Caki2 (cell line): ENCODE results near the gene GAA. TPM values are rescaled to one million over a fixed set of nuclear protein-coding genes. Genes with fewer than 3 reads are reported as not detected.

ENCODE experiments used
- DNase-seq: peaks from one replicate; pipeline ENCODE4 v3.0.0-alpha.2; 2015; ENCODE audit warnings: low read depth
- in situ Hi-C: cut with HindIII; loops from 2 replicates; pipeline ENCODE4 v1.10.0; 2016; ENCODE audit warnings: low sequenced_read_pairs, low pct_unique_long_range_greater_than_20kb, mixed read lengths
- total RNA-seq: library from RNA; depleted of rRNA; stranded (reverse); fragments of >200 nt; shearing (Covaris generic); gene quantifications from 2 replicates; pipeline ENCODE4 v1.2.3, GENCODE V29; 2014; ENCODE audit warnings: low replicate concordance

The GAA gene
- total RNA-seq, 1 experiment from 2014 or later: 62.3 TPM

DNA sequence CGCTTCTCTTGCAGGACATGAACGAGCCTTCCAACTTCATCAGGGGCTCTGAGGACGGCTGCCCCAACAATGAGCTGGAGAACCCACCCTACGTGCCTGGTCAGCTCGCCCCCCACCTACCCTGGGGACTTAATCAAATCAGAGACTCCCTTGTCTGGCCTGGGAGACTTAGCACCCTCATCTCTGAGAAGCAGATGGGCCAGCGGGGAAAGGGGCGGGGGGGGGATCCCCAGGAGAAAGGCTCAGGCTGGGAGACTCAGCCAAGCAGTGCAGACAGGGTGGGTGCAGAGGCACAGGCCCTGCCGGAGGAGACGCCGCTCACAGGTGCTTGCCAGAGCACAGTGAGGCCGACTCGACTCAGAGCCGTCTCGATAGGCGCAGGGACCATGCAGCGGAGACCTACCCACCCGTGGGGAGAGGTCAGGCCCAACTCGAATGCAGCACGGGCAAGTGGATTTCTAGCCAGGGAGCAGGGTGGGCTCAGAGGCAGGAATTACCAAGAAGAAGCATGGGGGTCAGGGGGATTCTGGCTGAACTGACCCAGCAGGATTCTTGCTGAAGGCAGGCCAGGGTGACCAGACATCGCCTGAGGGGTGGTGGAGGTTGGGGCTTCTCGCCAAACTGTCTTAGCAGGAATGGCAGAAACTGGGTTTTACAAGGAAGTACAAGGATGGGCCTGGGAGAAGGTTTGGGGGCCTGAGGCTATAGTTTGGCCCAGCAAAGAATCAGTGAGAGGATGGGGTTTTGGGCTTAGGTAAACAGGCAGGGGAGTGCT, 9.7 kb downstream of the GAA start:
- in situ Hi-C loops: no loop called here
- no peak for DNase-seq

DNA sequence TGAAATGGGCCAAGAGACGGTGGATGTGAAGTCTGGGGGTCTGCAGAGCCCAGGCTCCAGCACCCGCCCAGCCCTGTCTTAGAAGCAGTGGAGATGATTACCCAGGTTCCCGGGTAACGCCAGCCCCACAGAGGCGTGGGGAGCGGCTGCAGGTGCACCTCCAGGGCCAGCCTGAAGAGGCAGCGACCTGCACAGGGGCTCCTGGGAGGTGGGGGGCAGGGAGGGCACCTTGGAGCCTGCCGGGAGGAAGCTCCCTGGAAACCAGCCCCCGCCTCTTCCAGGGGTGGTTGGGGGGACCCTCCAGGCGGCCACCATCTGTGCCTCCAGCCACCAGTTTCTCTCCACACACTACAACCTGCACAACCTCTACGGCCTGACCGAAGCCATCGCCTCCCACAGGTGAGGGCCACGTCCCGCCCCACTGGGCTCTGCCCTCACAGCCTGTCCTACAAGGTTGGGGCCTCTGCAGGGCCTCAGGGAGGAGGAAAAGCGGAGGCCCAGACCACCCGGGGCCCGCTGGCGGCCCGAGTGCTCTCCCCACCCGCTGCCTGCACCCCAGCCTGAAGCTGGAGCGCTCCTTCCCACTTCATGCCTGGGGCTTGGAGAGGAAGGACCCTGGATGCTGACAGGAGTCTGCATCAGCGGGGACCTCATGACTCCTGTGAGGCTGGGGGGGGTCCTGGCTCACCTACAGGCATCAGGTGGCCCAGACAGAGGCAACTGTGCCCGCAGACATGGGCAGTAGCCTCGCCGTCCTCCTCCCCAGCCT, 10.5 kb downstream of the GAA start:
- in situ Hi-C loops: no loop called here
- DNase-seq: no peak

DNA sequence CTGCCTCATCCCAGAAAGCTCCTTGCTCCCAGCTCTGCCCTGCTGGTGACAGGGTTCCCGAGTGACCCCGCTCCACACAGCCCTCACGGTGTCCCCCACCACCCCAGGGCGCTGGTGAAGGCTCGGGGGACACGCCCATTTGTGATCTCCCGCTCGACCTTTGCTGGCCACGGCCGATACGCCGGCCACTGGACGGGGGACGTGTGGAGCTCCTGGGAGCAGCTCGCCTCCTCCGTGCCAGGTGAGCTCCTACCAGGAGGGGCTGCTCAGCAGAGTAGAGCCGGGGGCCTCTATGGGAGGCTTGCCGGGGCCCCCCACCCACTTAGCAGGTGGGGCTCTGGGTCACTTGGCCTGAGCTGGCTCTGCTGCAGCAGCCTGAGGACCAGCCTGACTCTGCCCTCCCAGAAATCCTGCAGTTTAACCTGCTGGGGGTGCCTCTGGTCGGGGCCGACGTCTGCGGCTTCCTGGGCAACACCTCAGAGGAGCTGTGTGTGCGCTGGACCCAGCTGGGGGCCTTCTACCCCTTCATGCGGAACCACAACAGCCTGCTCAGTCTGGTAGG, 11.2 kb downstream of the GAA start:
- in situ Hi-C loops: no loop called here
- no peak for DNase-seq

DNA sequence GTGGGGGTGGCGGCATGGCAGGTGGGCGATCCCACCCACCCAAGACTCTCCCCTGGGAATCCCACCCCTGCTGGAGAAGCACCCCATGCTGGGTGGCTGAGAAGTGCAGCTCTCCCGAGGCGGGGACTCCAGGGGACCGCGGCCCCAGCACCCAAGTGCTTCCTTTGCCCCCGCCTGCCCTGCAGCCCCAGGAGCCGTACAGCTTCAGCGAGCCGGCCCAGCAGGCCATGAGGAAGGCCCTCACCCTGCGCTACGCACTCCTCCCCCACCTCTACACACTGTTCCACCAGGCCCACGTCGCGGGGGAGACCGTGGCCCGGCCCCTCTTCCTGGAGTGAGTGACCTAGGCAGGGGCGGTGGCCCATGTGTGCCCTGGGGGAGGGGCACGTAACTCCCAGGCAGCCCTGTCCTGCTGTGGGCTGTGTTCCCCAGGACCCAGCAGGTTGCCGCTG, 11.7 kb downstream of the GAA start:
- in situ Hi-C loops: no loop called here
- DNase-seq: no peak

DNA sequence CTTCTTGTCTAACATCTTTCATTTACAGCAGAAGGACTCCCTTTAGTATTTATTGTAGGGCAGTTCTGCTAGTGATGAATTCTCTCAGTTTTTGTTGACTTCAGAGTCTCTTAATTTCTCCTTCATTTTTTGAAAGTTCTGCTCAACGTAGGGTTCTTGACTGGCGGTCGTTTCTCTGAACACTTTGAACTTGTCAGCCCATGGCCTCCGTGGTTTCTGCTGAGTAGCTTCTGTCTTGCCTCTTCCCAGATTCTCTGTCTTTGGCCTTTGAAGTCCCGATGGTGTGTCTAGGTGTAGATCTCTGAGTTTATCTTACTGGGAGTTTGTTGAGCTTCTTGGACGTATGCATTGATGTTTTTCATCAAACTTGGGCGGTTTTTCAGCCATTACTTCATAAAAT, 13.4 kb downstream of the GAA start:
- in situ Hi-C loops: no loop called here
- no peak for DNase-seq

DNA sequence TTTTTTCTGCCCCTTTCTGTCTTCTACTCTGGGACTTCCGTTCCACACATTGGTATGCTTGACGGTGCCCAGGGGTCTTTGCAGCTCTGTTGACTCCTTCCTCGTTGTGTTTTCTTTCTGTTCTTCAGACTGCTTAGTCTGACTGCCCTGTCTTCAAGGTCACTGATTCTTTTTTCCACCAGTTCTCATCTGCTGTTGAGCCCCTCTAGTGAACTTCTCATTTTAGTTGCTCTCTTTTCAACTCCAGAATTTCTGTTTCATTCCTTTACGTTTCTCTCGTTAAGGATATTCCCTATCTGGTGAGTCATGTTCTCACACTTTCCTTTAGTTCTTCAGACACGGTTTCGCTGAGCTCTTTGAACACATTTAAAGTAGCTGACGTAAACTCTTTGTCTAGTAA, 13.8 kb downstream of the GAA start:
- no peak for DNase-seq
- in situ Hi-C loops: no loop called here

DNA sequence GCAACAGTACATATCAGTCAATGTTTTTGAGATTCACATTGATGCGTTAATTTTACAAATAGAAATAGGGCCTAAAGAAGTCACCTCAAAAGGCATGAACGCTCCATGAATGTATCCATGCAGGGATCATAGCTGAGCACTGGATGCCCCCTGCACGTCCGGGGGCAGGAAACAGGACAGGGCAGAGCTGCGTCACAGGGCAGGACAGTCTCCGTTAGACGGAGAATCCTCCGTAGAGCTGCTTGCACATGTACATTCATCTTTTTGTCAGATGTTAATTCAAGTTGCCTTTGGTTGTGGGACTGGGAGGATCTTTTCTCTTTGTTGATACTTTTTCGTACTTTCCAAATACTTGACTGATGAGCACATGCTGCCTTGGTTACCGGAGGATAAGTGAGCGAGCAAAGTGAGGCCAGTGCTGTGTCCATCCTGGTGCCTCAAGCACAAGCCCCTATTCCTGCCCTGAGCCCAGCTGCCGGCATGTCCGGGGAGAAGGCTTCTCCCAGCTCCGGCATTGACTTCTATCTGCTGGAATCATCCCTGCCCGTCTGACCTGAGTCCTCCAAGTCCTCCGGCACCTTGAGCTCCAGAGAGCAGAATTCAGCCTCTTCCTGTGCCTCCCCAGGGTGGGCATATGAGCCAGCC, 15.0 kb downstream of the GAA start:
- DNase-seq: no peak

DNA sequence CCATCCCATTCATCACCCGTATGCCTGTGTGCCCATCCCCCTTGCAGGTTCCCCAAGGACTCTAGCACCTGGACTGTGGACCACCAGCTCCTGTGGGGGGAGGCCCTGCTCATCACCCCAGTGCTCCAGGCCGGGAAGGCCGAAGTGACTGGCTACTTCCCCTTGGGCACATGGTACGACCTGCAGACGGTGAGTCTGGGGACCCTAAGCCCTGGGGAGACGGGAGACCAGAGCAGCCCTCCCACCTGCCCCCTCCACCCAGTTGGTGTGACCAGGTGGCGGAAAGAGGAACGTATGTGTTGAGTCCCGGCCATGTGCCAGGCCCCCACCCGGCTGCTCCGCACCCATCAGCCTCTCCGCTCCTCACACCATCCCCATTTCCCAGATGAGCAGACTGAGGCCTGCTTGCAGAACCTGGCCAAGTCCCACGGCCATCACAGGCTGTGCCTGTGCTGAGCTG, 15.6 kb downstream of the GAA start:
- in situ Hi-C loops: no loop called here
- no peak for DNase-seq

More for the DNA sequence above, 15.0 kb downstream of the GAA start:
- in situ Hi-C loops: no loop called here

DNA sequence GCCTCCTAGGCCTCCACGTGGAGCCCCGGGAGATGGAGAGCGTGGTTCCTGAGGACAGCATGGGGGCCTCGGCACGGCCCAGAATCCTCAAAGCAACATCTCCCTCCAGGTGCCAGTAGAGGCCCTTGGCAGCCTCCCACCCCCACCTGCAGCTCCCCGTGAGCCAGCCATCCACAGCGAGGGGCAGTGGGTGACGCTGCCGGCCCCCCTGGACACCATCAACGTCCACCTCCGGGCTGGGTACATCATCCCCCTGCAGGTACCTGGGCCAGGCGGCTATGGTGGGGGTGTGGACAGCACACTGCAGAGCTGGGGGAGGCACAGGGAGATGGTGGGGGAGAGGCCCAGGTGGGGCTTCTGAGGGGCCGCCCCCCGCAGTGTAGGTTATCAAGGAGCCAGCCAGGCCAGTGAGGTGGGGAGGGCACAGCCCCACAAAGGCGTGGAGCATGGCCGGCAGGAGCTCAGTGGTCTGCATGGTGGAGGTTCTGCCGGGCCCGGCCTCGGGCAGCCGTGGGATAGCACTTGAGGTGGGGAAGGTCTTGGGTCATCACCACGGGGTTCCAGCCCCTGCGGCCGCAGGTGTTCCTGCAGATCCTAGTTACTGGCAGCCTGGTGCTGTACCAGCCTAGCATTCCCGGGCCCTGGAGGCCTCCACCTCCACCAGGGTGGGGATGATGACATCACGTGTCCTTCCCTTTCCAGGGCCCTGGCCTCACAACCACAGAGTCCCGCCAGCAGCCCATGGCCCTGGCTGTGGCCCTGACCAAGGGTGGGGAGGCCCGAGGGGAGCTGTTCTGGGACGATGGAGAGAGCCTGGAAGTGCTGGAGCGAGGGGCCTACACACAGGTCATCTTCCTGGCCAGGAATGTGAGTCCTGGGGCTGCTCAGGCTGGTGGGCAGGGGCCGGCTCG, 16.4 kb downstream of the GAA start:
- in situ Hi-C loops: no loop called here
- no peak for DNase-seq

DNA sequence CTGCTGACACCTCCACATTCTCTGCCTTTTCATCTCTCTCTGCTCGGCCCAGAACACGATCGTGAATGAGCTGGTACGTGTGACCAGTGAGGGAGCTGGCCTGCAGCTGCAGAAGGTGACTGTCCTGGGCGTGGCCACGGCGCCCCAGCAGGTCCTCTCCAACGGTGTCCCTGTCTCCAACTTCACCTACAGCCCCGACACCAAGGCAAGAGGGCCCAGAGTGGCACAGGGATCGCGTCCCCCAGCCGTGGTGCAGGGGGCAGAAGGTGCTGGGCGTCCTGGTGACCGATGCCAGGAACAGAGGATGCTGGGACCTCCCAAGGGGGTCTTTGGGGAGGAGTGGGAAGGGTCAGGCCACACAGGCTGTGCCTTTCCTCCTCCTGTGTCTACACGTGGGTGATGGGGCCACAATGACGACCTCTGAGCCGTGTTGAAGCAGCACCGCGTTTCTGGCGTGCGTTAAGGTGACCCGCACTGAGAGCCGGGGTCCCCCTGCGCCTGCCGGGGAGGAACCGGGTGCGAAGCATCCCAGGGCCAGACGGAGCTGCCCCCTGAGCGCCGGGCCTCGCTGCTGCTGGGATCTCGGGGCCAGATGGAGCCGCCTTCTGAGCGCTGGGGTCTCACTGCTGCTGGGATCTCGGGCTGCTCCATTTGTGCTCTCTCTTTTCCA, 17.4 kb downstream of the GAA start:
- no peak for DNase-seq
- in situ Hi-C loops: no loop called here

DNA sequence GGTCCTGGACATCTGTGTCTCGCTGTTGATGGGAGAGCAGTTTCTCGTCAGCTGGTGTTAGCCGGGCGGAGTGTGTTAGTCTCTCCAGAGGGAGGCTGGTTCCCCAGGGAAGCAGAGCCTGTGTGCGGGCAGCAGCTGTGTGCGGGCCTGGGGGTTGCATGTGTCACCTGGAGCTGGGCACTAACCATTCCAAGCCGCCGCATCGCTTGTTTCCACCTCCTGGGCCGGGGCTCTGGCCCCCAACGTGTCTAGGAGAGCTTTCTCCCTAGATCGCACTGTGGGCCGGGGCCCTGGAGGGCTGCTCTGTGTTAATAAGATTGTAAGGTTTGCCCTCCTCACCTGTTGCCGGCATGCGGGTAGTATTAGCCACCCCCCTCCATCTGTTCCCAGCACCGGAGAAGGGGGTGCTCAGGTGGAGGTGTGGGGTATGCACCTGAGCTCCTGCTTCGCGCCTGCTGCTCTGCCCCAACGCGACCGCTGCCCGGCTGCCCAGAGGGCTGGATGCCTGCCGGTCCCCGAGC, 17.9 kb downstream of the GAA start:
- in situ Hi-C loops: no loop called here
- DNase-seq: no peak

DNA sequence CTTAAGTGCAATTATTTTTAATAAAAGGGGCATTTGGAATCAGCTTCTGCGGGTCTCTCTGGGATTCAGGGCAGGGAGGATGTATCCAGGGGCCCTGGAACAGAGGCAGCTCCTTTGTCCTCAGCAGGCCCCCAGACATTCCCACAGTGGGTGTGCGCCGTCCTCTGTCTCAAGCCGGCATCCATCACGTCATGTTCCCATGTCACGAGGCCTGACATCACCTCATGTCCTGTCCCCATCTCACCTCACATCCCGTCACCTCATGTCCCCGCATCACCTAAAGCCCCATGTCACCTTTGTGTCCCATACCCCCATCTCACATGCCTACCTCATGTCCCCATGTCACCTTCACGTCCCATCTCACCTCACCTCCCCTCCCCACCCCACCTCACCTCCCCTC, 18.5 kb downstream of the GAA start:
- in situ Hi-C loops: no loop called here
- DNase-seq: no peak

DNA sequence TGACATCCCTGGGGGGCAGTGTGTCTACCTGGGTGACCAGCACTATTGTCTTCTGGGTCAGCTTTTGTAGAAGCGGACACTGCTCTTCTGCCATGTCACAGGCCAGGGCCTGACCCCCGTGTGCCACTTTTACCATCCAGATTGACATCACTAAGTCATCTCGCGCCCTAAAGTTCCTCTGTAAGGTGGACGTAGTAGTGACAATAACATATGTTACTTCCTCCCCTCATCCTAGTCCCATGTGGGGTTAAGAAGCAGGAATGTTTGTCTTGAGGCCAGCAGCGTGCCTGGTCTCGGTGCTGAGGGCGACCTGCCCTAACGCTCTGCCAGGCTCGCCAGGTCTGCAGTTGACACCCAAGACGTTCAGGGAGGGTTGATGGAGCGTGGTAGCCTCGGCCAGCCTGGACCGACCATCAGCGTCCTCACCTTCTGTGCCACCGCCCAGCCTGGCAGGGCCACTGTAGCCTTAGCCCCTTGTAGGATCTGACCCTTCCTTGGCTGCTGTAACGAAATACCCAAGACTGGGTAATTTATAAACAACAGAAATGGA, 20.7 kb downstream of the GAA start:
- in situ Hi-C loops: no loop called here
- no peak for DNase-seq

DNA sequence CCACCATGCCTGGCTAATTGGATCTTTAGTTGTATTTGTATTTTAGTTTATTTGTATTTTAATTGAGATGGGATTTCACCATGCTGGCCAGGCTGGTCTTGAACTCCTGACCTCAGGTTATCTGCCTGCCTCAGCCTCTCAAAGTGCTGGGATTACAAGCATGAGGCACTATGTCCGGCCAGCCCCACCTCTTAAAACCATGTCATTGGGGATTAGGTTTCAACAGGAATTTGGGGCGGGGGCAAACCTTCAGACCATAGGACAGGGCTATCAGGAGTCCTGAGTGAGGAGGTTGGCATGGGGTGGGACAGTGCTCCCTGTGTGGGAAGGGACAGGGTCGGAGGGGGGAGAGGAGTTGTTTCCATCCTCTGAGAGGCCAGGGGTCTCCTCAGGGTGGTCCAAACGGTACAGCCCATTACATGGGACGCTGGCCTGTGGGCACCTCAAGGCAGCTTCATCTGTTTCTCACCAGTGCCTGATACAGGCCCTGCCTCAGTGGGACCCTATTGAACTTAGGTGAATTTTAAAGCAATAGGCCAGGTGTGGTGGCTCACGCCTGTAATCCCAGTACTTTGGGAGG, 21.6 kb downstream of the GAA start:
- in situ Hi-C loops: no loop called here
- no peak for DNase-seq

DNA sequence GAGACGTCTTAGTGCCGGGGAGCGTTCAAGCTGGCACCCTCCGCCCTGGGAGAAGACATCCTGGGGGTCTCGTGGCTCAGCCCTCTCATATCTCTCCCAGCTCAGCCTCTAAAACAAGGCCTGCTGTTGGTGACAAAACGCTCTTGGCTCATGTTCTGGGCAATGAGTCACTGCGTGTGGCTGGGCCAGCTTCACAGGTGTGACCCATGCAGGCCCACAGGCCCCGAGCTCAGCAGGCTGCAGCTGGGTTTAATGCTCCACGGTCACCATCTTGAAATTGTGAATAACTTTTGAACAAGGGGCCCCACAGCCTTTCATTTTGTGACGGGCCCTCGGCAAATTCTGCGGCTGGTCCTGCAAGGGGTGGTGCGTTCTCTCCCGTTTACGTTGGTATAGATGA, 22.4 kb downstream of the GAA start:
- in situ Hi-C loops: no loop called here
- DNase-seq: no peak

DNA sequence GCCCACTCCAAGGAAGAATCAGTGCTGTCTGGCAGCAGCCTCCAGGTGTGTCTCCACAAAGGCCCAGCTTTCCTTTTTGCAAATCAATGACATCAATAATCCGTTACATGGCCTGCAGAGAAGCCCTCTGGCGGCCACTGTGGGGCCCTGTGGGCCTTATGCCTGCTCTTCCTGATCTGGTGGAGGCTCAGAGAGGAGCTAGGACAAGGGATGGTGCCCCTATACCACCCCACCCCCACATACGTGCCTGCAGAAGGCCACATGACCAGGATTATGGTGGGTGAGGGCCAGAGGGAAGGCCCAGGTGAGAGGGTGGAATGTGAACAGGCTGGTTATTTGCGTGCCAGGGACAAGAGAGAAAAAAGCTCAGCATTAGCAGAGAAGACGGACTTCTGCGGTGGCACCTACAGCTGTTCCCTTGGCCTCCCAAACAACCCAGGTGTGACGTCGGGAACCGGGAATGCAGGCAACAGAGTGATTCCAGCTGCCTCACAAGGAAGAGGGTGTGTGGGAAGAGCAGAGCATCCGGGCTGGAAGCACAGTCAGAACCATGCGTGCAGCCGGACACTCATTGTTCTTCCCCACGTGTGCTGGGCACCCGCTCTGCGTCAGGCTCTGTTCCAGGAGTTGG, 23.1 kb downstream of the GAA start:
- in situ Hi-C loops: no loop called here
- no peak for DNase-seq
